Stimulated activated CD4-positive, alpha-beta T cell treated with anti-CD3 and anti-CD28 coated beads, Interleukin-12 subunit alpha, Interleukin-12 subunit beta, amount 100 ng/mL, for 4 hours (primary cell): ENCODE results near the gene CACNA2D2.
A peak's percentile ranks its signal among the peaks of the same experiment; 100 is the strongest.

Source experiments
- DNase-seq: peaks from one replicate; pipeline ENCODE4 v3.0.0-alpha.2; 2020

The CACNA2D2 gene

DNA sequence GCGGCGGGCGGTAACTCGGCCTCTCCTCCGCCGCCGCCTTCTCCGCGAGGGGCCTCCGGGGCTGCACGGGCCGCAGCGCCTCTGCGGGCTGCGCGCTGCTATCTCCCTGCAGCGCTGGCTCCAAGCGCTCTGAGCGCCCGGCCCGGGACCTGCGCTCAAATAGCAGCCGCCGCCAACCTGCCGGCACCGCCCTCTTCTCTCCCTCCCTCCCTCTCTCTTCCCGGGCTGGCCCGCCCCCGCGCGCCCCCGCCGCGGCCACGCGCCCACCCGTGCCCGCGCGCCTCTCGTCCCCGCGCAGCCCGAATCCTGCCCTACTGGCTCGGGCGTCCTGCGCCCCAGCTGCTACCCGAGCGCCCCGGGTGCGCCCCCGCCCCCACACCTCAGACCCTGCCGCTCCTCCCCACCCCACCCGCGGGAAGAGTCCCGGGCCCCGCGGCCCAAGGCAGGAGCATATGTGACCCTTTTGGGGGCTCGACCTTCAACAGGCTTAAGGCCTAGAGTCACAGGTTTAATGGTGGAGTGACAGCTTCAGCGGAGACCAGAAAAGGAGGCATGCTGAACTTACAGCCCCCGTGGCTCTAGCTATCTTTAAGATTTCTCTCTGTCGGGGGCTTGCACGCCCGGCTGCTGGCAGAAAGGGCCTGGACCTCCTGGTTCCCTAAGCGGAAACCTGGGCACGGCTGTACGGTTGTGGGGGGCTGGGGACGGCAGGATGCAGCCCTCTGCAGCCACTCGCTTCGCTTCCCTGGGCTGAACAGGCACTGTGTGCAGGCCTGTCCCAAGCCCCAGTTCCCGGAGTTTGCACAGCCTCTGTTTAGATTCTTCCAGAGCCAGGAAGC lies at the start of gene CACNA2D2:
Gene CACNA2D2 (minus strand): TSS at position 131 of the 839 bp plus-strand sequence. CDS start 211 bp downstream, outside the sequence.
- DNase-seq: peak; percentile 43

DNA sequence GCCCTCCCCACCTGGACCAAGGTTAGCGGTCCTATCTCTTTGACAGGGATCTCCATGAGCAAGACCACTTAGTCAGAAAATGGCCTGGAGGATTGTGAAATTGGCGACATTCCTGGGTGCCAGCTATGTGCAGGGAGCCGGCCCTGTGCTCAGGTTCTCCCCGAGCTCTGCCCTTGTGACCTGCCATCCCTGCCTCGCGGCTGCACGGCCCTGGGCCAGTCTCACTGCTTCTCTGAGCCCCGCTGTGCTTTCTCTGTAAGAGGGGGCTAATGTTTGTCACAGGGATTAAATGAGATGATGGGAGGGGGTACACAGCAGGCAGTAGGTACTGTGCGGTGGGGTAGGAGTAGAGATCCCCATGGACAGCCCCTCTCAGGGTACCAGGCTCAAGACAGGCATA lies 49.2 kb upstream of the CACNA2D2 start:
- DNase-seq: no peak

DNA sequence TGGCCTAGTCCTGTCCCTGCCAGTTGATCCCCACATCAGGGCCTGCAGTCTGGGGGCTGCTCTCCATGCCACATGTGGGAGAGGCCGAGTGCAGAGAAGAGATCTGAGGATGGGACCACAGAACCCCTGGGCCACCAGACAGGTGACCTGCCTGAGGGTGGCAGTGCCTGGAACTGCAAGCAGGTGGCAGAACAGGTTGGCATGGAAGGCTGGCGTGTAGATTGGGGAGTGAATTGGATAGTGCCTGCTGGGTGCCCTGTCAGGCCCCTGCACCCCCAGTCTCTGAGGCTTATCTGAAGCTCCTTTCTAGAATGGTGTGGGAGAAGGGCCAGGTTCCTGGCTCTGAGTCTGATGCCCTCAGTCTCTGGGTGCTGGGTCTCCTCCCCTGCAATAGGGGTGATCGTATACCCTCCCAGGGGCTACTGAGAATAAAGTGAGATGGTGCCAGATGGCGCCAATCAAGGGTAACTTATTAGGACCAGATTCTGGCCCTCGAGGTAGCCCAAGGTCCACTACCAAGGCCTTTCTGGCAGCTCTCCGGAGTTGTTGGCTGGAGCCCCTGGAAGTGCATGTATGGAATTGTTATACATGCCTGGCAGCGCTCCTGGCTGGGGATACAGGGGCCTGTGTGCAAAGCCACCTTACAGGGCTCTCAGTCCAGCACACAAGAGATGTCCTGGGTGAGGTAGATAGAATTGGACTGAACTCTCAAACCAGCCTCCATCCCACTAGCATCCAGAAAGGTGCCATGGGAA lies 48.4 kb upstream of the CACNA2D2 start:
- no peak for DNase-seq

DNA sequence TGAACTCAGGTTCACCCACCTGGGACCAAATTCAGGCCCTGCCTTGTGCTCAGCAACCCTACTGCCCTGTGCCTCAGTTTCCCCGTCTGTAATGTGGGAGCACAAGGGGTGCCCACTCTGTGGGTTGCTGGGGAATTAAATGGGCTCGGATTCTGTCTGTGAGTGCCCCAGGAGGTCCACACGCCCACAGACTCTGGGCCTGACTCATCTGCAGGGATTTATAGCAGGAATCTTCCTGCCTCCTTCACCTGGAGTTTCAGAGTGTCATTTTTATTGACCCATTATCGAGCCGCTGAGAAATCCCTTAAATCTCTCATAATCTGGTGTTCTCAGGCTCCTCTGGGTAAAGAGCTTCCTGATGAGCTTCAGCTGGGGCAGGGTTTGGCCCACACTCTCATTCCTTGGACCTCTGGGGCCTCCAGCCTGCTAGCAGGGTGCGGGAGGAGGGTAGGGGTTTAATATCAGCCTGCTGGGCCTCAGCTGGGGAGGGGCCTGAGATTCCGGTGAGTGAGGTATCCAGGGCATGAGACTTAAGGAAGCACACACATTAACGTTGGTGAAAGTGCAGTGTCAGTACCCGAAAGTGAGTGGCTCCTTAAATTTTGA lies 47.7 kb upstream of the CACNA2D2 start:
- DNase-seq: no peak

DNA sequence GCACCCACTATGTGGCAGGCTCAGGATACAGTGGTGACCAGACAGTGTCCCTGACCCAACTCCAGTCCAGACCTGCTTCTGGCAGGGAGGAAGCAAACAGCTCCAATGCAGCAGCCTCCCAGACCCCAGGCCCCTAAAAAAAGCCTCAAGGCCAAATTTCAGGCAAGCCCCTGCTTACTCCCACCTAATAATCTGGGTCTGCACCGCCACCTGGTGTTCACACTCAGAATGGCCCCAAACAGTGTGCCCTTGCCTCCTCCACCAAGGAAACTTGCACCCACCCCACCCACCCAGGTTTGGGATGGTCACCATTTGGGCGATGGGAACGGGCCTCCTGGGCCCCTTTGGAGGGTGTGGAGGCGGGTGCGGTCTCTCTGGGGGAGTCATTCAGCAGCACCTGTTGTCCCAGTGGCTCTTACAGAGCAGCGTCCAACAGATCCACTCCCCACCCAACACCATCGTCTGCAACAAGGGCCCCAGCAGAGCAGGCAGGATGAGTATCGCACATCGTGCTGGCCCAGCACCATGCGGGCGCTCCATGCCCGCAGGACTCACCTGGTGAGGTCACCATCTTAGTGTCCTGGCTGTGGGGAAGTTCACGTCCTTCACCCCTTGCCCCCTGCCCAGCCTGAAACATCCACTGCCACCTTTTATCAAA lies 46.8 kb upstream of the CACNA2D2 start:
- peak; percentile 67 for DNase-seq

DNA sequence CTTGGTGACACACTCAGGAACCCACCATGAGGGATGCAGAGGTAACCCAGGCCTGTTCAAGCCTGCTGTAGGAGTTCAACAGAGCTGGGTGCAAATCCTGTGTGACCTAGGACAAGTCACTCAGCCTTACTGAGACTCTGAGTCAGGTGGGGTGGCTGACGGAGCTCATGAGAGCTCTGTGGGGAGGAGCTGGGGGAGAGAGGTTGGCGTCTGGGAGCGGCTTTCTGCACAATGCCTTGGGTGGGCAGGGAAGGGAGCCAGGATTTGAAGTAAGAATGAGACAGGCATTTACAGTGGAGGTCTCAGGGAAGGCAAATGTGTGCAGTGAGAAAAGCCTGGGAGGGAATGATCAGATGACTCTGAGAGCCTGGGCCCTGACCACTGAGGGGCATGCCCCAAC lies 45.8 kb upstream of the CACNA2D2 start:
- DNase-seq: no peak

DNA sequence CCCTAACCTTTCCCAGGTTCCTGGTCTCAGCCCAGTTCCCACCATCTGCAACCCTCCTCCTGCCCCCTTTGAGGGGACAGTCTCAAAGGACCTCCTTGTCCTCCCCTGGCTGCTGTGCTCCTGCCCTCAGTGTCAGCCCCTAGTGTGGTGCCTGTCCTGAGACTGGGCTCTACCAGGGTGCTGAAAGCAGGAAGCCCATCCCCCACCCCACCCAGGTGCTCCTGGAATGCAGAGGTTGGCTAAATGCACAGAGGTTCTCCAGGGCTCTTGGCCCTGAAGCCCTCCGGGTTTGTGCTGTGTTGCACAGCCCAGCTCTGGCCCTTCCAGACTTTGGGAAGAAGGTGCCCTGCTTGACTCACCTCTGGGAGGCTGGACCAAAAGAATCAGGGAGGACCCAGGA lies 42.3 kb upstream of the CACNA2D2 start:
- DNase-seq: no peak

DNA sequence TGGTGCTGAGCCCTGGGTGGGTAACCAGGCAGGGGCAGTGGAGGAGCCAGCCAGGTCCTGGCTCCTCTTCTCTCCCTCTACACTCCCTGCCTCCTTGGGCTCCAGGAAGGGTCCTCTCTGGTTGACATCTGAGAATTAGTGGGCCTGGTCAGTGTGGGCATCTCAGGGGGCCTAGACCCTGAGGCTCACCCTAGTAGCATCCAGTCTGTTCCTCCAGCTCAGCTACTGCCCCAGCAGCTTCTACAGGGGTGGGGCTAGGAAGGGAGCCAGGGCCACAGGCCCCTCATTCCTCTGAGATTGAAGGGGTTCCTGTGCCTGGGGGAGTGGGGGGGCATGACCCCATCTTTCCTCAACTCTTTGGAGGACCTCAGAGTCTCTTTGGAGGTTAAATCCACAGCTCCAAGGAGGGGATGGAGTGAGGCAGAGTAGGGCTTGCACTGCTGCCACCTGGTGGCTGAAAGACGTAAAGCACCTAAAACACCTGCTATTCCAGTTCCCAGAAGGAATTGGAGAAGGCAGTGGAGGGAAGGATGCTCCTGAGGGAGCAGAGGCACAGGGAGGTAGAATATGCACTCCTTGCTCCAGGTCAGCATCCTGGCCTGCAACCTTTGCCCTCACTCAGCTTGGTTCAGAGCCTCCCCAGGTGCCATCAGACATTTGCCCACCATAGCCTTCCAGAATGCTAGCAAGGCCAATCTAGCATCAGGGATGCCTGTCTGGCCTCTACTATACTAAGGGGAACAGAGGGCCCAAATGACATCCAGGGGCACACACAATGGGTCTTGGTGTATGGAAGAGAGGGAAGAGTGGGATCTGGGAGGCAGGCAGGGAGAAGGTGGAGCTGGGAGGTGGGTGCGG lies 39.0 kb upstream of the CACNA2D2 start:
- peak; percentile 58 for DNase-seq

DNA sequence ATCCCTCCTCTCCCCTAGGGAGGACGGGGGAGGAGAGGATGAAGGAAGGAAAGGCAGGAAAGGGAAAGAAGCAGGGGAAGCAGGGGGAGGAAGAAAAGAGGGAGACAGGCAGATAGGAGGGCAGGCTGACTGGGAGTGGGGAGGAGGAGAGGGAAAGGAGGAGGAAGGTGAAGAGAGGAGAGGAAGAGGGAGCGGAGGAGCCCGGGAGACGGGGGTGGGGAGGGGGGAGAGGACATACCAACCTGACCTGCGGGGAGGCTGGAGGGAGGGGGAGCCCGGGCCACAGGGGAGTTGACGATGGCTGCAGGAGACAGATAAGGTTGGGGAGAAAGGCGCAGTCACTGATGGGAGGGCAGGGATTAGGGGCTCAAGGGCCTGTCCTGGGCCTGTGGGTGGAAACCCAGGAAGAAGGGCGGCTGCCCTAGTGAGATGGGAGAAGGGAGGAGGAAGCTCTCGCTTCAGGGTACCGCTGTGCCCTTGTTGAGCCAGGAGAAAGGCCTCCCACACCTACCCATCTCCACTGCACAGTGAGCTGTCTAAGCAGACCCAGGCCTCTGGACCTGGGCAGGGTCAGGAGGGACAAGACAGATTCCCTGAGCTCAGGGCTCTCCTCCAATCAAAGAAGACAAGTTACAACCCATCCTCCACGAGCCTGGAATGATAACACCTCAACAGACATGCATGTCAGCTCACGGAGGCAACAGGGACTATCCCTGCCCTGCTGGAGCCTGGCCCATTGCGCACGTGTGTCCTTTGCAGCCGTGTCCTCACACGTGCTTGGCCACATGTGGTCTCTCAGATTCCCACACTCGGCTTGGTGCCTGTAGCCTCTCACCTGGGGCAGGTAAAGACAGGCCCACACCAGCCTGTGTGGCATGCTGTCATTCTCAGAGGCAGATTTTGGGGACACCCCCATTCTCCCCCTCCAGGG lies 36.2 kb upstream of the CACNA2D2 start:
- DNase-seq: no peak

DNA sequence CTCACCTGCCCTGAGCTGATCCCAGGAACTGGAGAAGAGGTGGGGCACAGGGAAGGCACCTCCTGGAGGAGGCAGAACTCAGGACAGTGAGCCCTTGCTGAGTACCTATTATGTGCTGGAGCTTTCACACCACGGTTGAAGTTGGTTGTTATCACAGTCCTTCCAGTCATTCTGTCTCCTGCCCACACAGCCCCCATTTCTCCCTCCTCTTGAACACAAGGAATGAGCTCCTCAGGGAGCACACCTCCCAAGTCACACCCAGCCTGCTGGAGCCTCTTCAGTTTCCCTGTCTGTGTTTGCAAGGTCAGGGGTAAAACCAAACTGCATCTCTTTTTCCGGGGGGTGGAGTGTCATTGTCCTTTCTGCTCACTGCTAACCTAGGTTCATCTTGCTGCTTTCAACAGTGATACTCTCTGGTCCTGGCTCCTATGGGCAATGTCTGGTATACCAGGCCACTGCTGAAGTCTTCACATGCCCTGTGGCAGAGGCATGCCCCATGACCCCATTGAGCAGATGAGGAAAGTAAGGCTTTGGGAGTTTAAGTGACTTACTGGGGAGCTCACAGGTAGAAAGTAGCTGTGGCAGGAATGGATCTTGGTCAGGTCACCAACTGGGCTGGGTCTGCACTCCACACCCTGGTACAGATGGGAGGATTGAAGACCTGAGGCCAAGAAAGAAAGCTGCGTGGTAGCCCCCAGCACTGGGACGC lies 34.1 kb upstream of the CACNA2D2 start:
- DNase-seq: no peak

DNA sequence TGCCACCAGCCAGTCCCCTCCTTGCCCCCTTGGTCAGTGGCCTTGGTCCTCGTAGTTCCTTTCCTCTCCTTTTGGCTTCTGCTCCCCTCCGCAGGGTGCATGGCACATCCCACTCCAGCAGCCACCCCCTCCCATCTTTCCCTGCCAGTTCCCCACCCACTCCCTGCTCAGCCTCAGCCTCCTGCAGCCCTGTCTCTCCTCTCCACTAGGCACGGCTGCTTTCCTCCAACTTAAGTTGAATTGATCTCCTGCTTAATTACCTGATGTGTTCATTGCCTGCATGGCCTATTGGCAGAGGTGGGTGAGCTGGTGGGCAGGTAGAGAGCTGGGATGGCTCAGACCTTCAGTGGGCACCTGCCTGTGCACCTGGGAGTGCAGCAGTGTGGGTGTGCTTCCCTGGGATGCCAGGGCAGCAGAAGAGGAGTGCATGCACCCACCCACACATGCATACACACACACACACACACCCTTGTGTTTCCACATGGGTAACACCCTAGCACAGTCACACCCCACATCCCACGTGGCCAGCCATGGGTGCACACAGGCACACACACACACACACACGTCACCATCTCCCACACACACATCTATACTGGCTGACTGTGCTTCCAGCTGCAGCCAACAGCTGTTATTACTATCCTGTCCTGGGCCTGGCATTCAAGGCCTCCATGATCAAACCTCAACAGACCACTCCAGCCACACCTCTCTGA lies 33.2 kb upstream of the CACNA2D2 start:
- DNase-seq: no peak

DNA sequence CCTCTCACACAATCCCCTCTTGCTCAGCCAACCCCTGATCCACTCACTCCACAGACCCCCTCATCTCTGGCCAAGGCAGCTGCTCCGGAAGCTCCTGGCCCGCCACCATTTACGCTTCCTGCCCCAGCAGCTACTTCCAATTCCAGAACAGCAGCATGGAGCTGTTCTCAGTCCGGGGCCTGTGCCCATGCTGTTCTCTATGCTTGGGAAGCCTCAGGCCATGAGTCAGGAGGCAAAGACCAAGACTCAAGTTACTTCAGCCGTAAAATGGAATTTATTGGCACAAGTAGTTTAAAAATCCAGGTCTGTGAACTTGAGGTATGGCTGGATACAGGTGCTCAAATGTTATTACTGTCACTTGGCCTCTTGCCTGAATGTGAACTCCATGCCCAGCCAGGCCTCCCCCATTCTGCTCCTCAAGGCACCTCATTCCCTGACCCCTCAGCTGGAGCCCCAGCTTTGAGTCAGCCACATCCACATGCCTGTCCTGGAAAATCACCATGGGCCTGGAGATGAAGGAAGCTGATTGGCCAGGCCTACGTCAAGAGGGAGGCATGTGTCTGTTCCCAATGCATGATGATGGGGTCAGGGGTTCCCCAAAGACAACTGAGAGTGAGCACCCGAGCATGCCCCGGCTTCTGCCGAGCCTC lies 31.4 kb upstream of the CACNA2D2 start:
- no peak for DNase-seq

DNA sequence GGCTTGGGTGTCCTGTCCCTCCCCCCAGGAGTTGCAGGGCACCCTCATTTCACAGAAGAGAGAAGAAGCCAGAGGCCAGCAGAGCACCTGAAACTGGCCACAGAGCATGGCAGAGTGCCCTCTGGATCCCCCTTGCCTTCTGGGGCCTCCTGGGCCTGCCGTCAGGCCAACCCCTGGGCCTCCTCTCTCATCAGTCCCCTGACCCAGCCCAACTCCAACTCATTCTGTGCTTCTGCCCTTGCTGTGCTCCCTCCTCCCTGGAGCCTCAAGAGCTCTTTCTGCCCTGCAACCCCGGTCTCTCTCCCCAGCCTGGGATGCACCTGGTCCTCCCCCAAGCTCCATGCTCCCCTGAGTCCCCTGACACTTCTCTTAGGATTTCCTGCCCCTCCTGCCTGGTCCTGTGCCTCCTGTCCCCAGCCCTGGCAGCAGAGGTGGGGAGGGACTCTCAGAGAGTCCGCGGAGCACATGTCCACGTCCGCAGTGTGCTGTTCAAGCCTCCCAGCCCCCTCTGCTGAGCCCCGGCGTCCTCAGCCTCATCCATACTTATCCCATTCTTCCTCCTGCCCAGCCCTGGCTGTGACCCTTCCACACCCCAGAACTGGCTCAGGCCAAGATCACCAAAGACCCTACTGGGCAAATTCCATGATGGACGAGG lies 30.5 kb upstream of the CACNA2D2 start:
- DNase-seq: no peak

DNA sequence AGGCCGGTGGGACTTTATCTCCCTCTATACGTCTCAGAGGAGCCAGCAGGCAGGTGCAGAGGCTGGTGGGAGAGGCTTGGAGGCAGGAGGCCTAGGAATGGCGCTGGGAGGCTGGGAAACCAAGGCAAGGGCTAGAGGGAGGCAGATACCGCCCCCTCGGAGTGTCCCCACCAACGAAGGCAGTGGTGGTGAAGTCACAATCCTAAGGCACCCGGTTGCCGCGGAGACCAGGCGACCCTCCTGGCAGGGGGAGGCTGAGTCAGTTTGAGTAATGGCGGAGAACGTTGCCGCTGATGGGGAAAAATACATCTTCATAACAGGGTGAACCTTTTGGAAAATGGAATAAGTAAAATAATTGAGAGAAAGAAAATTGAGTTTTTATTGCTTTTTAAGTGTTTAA lies 29.9 kb upstream of the CACNA2D2 start:
- DNase-seq: no peak

DNA sequence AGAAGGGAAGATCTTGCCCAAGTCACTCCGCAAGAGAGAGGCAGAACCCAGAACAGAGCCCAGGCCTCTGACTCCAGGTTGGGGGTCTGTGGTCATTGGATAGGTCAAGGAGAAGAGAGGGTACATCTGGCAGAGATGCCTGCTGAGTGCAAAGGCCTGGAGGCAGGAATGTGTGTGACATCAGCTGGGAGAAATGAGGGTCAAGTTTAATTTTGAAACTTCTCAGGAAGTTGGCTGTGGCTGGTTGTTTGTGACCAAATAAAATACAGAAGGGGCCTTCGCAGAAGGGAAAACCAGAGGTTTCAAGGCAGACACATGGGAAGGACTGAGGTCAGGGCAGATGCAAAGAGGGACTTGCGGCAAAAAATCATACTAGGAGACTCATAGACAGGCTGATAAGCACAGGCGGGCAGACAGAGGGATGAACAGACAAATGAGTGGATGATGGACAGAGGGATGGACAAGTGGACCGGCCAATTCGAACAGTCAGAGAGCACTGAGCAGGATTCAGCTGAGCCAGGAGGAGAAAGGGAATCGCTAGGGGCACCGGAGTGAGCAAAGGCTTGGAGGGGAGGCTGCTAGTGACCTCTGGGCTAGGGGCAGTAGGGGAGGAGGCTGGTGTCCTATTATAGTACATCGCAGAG lies 28.8 kb upstream of the CACNA2D2 start:
- no peak for DNase-seq

DNA sequence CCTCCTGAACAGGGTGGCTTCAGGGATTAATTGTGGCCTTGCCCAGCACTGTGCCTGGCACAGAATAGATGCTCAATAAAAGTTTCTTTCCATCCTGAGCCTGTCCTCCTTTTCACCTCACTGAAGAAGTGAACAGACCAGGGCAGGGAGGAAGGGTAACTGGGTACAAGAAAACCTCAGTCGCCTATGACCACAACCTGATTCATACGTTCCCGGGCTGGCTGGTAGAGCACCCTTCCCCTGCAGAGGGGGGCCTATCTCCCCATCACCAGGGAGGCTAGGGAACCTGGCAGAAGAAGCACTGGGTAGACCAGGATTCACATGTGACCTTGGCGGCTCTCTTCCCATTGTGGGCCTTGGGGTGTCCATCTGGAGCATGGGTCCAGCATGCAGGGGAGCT lies 27.8 kb upstream of the CACNA2D2 start:
- no peak for DNase-seq

DNA sequence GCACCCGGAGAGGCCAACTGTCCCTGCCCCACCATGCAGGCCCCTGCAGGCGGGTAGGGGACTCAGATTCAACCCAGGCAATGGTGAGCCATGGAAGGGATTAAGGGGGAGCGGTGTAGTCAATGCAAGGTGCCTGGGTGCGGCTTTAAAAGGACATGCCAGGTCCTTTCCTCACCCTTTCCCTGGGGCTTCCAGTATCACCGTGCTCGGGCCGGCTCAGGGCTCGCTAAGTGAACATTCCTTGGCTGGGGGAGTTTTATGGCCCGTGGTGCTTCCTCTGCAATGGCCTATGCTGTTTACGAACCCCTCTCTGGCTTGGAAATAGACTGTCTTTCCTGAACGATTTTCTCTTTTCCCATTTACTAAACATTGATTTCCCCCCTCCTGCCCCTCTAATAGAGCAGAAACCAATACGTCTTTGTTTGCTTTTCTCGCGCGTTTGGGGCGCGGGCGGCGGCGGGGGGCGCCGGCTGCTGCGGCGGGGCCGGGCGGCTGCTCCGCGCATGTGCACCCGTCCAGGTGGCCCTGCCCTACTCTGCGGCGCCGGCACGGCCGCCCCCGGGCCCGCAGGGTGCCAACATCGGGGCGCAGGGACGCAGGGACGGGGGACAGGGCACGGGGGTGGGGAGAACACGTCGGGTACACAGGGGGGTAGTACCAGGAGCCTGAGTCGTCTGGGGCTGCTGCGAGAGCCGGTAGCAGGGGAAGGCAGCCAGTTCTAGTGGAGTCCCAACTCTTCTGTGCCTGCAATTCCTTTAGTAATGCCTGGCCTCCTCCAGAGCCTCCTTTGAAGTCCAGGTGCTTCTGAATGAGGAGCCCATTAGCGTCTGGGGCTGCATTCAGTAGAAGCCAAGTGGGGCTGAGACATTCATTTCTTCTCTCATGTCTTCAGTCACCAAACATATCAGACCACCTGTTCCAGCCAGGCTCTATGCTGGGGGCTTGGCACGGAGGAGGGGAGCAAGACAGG lies 26.9 kb upstream of the CACNA2D2 start:
- DNase-seq: no peak
